ENCODE data around the gene CRYBA2. TPM values are rescaled to one million over a fixed set of nuclear protein-coding genes. Genes with fewer than 3 reads are reported as not detected.

Gene CRYBA2
- 4.2 TPM in 1 of 2 replicates, not detected in the other for total RNA-seq (2014; rRNA removed; shearing (Covaris generic))

GRCh38 chr2:218993345-218994315 is at the start of gene CRYBA2:
TSS of gene CRYBA2 (minus strand) at chr2:218993422. CDS start at chr2:218993176, 246 bp downstream.

GRCh38 chr2:219041252-219041651 is 48.0 kb upstream of the CRYBA2 start, which contains the start of gene CFAP65:
TSS of gene CFAP65 (minus strand) at chr2:219041516. CDS start at chr2:219039048, 2,468 bp downstream.

GRCh38 chr2:218985021-218985324 is 8.2 kb downstream of the CRYBA2 start, which contains the start of gene FEV:
TSS of gene FEV (minus strand) at chr2:218985184. CDS start at chr2:218985075, 109 bp downstream.

GRCh38 chr2:218959141-218959731 is 34.0 kb downstream of the CRYBA2 start, which contains the start of gene CDK5R2:
TSS of gene CDK5R2 (plus strand) at chr2:218959666. CDS start at chr2:218959821, 155 bp downstream.

Small RNA genes within 50 kb of the gene (small RNA-seq; reads per million reads assigned to genes)
- not detected for gene MIR375

Other genes starting within 250 kb of the CRYBA2 start
- gene CYP27A1, start 211.3 kb downstream of the CRYBA2 start, total RNA-seq (2014; rRNA removed; shearing (Covaris generic)) = 5.1 and 5.5 TPM in 2 replicates
- not detected in 2 replicates for gene PRKAG3, start 161.6 kb downstream of the CRYBA2 start, total RNA-seq (2014; rRNA removed; shearing (Covaris generic))
- not detected in 2 replicates for gene WNT6, start 133.6 kb downstream of the CRYBA2 start, total RNA-seq (2014; rRNA removed; shearing (Covaris generic))
- gene WNT10A, start 112.6 kb downstream of the CRYBA2 start, total RNA-seq (2014; rRNA removed; shearing (Covaris generic)) = not detected in 2 replicates
- gene CDK5R2, start 33.8 kb downstream of the CRYBA2 start, total RNA-seq (2014; rRNA removed; shearing (Covaris generic)) = 0.03 TPM in 1 of 2 replicates, not detected in the other
- gene FEV, start 8.2 kb downstream of the CRYBA2 start, total RNA-seq (2014; rRNA removed; shearing (Covaris generic)) = not detected in 2 replicates
- gene CFAP65, start 48.1 kb upstream of the CRYBA2 start, total RNA-seq (2014; rRNA removed; shearing (Covaris generic)) = 0.08 TPM in 1 of 2 replicates, not detected in the other
- not detected in 2 replicates for gene IHH, start 67.5 kb upstream of the CRYBA2 start, total RNA-seq (2014; rRNA removed; shearing (Covaris generic))
- 9.2 and 12.6 TPM in 2 replicates for gene NHEJ1, start 167.4 kb upstream of the CRYBA2 start, total RNA-seq (2014; rRNA removed; shearing (Covaris generic))
- 0.19 and 0.42 TPM in 2 replicates for gene SLC23A3, start 176.6 kb upstream of the CRYBA2 start, total RNA-seq (2014; rRNA removed; shearing (Covaris generic))
- 21.7 and 25.0 TPM in 2 replicates for gene CNPPD1, start 183.5 kb upstream of the CRYBA2 start, total RNA-seq (2014; rRNA removed; shearing (Covaris generic))
- gene RETREG2, start 184.9 kb upstream of the CRYBA2 start, total RNA-seq (2014; rRNA removed; shearing (Covaris generic)) = 22.8 and 23.2 TPM in 2 replicates
- 17.7 and 22.0 TPM in 2 replicates for gene ZFAND2B, start 213.4 kb upstream of the CRYBA2 start, total RNA-seq (2014; rRNA removed; shearing (Covaris generic))
- 24.7 and 25.5 TPM in 2 replicates for gene ABCB6, start 225.5 kb upstream of the CRYBA2 start, total RNA-seq (2014; rRNA removed; shearing (Covaris generic))
- gene ATG9A, start 236.2 kb upstream of the CRYBA2 start, total RNA-seq (2014; rRNA removed; shearing (Covaris generic)) = 38.7 and 42.7 TPM in 2 replicates
- gene ANKZF1, start 236.4 kb upstream of the CRYBA2 start, total RNA-seq (2014; rRNA removed; shearing (Covaris generic)) = 33.5 and 40.4 TPM in 2 replicates